GM19035 (cell line): ENCODE results near the gene SPHK2.
"Not testable (repeated sequence)": the region's sequence is repeated elsewhere in the genome, so short reads cannot be mapped to it uniquely, and the experiment has no call there.

Experiments used
- ATAC-seq: cut with Tn5 transposase; IDR thresholded peaks from one replicate; pipeline ENCODE4 v1.9.1; 2021; ENCODE audit not compliant: unreplicated experiment

SPHK2 gene

GRCh38 chr19:48624067-48624594 is 4.8 kb downstream of the SPHK2 start:
- peak; percentile 56 for ATAC-seq

- ATAC-seq: no peak
Measured at GRCh38 chr19:48624791-48625723, 5.8 kb downstream of the SPHK2 start.

GRCh38 chr19:48625891-48626327 is 6.6 kb downstream of the SPHK2 start:
- ATAC-seq: no peak

GRCh38 chr19:48627201-48627864 is 8.0 kb downstream of the SPHK2 start:
- no peak for ATAC-seq

- no peak for ATAC-seq
Measured at GRCh38 chr19:48627865-48628314, 8.6 kb downstream of the SPHK2 start.

GRCh38 chr19:48628486-48629296 is 9.4 kb downstream of the SPHK2 start:
- ATAC-seq: no peak

DNA sequence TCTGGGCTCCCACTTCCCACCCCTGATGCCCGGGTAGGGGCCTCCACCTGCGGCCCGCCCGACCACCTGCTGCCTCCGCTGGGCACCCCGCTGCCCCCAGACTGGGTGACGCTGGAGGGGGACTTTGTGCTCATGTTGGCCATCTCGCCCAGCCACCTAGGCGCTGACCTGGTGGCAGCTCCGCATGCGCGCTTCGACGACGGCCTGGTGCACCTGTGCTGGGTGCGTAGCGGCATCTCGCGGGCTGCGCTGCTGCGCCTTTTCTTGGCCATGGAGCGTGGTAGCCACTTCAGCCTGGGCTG is 9.9 kb downstream of the SPHK2 start:
- no peak for ATAC-seq

DNA sequence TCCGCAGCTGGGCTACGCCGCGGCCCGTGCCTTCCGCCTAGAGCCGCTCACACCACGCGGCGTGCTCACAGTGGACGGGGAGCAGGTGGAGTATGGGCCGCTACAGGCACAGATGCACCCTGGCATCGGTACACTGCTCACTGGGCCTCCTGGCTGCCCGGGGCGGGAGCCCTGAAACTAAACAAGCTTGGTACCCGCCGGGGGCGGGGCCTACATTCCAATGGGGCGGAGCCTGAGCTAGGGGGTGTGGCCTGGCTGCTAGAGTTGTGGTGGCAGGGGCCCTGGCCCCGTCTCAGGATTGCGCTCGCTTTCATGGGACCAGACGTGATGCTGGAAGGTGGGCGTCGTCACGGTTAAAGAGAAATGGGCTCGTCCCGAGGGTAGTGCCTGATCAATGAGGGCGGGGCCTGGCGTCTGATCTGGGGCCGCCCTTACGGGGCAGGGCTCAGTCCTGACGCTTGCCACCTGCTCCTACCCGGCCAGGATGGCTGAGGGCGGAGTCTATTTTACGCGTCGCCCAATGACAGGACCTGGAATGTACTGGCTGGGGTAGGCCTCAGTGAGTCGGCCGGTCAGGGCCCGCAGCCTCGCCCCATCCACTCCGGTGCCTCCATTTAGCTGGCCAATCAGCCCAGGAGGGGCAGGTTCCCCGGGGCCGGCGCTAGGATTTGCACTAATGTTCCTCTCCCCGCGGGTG is 10.4 kb downstream of the SPHK2 start:
- ATAC-seq: no peak

DNA sequence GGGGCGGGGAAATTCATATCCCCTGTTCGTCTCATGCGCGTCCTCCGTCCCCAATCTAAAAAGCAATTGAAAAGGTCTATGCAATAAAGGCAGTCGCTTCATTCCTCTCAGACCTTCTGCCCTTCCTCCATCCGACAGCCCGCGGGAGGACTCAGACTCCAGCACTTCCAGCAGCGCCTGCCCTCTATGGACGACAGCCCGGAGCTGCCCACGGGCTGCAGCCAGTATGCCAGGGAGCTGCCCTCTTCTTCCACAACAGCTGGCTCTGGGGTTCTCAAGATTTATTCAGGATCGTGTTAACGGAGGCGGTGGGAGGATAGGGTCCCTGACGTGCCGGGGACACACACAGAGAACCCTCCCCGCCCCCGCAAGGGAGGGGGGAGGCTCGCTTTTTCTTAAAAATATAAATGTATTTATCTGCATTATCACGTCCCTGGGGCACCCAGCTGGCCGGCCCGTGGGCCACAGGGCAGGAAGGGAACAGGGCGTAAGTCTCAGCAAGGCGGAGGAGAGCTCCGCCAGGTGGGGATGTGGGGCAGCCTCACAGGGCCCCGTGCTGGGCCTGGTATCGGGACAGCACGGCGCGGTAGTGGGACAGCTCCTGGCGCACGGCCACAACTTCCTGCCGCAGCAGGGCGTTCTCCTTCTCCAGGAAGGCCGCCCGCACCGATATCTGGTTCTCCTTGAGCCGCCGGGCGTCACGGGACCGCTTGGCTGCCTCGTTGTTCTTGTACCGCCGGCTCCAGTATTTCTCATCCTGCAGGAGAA is 11.2 kb downstream of the SPHK2 start:
- no peak for ATAC-seq

DNA sequence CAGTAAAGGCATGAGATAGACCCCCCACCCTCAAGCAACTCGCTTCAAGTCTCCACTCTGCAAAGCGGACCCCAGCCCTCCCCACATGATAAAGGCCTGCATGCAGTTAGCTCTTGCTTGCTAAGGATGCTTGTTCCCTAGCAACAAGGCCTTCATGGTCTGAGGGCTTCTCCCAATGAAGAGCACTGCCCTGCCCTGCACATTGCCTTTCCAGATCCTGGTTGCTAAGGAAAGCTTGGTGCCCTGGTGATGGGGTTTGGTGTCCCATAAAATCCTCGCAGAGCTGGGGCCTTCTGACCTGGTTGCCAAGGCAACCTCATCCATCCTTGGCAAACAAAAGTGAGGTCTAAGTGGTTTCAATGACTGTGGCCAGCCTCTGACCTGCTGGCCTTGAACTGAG is 11.9 kb downstream of the SPHK2 start:
- ATAC-seq: no peak

DNA sequence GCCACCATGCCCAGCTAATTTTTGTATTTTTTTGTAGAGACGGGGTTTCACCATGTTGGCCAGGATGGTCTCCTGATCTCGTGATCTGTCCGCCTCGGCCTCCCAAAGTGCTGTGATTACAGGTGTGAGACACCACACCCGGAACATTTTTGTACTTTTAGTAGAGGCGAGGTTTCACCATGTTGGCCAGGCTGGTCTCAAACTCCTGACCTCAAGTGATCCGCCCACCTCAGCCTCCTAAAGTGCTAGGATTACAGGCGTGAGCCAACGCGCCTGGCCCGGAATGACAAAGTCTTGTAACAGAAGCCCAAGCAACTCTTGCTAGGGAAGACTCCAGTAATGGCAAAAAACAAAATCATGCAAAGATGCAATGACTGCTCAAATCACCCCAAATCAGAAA is 13.0 kb downstream of the SPHK2 start:
- ATAC-seq: not testable (repeated sequence)

DNA sequence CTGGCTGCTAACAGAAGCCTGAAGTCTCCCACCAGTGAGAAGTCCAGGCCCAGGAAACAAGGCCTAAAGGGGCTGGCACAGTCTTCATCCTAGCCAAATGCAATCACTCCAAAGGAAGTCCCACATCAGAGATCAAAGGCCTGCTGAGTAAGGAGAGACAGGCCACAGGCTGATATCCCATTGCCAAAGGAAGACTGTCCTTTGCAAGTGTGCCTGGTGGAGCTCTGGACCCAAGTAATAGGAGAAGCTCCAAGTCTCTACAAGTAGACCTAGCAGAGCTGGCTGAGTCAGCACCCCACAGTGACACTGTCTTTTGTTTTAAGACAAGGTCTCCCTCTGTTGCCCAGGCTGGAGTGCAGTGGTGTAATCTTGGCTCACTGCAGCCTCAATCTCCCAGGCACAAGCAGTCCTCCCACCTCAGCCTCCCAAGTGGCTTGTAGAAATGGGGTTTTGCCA is 13.4 kb downstream of the SPHK2 start:
- ATAC-seq: no peak

- ATAC-seq: no peak
Measured at GRCh38 chr19:48633148-48634035, 14.1 kb downstream of the SPHK2 start.

DNA sequence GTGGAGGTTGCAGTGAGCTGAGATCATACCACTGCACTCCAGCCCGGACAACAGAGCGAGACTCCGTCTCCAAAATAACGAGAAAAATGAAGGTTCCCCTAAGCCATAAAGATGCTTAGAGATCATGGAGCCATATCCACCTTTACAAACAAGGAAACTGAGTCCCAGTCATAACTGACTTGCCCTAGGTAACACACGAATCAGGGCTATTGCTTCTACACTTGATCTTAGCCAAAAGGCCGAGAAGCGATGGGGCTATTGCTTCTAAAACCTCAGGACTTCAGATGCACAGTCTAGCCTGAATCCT is 14.7 kb downstream of the SPHK2 start:
- no peak for ATAC-seq

GRCh38 chr19:48634424-48635262 is 15.3 kb downstream of the SPHK2 start:
- ATAC-seq: peak; percentile 33

DNA sequence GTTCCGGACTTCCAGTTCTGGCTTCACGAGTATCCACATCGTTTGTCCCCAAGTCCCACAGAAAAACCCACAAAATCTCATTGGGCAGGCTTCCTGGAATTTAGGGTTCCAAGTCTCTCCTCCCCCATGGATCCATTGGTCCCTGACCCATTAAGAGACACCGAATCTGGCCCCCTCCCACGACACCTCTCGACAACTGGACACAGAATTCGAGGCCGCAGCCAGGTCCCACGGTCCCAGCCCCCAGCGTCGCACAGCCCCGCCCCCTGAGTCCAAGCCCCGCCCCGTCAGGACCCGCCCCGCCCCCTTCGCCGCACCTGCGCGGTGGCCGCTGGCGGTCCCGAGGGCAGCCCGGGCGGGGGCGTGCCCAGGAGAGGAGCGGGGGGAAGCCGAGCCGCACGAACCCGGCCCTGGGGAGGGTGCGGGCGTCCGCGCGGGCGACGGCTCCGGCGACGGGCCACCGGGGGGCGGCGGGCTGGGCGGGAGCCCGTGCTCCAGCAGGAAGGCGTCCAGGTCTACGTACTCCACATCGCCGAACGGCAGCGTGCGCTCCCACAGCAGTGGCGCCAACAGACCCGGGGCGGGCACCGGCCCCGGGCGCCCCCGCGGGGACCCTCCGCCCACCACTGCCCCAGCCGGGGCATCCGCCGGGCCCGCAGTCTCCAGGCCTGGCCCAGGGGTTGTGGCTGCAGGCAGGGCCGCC is 16.1 kb downstream of the SPHK2 start:
- ATAC-seq: peak; percentile 10
